NCI-H1092 (cell line): ENCODE data around the gene C3orf20.
"Not testable (repeated sequence)": the region's sequence is repeated elsewhere in the genome, so short reads cannot be mapped to it uniquely, and the experiment has no call there.

ENCODE experiments used
- DNase-seq: peaks from one replicate; lab custom pipeline; 2025; lab: John Stamatoyannopoulos, UW

The C3orf20 gene

DNA sequence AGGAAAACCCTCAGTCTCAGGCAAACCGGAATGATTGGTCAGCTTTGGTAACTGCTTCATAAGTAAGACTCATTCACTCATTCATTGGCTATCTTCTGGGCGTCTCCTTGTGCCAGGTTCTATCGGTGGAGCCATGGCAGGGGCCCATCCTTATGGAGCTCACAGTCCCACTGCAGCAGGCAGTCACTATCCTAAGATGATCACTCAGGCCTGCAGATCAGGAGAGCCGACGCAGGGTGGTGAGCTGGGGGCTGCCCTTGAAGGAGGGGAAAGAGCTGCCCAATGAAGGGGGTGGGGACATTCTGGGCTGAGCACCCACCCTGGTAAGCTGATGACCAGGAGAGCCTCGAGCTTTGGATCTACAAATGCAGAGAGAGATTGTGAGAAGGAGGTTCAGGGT is 123.3 kb downstream of the C3orf20 start:
- DNase-seq, result no peak

DNA sequence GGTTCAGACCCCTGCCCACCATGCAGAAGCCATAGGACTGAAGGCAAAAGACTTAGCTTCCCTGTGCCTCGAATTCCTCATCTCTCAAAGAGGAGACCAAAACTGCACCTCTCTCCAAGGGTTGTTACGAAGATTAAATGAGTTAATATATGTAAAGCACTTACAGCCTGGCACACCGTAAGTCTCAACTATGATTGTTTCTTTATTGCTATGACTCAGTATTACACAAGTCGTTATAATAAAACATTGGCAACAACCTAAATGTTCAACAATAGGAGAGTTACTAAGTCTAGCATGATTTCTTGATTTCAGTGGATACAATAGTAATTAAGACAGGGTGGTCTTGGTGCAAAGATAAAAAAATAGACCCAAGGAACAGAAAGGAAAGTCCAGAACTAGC is 124.2 kb downstream of the C3orf20 start:
- no peak for DNase-seq

GRCh38 chr3:14801031-14801430 is 126.1 kb downstream of the C3orf20 start:
- DNase-seq, result no peak

- no peak for DNase-seq
Observed at GRCh38 chr3:14801668-14802380, 126.9 kb downstream of the C3orf20 start.

GRCh38 chr3:14802381-14802731 is 127.4 kb downstream of the C3orf20 start:
- no peak for DNase-seq

- no peak for DNase-seq
Observed at GRCh38 chr3:14803101-14803980, 128.4 kb downstream of the C3orf20 start.

- DNase-seq, result no peak
Observed at GRCh38 chr3:14803981-14804834, 129.3 kb downstream of the C3orf20 start.

DNA sequence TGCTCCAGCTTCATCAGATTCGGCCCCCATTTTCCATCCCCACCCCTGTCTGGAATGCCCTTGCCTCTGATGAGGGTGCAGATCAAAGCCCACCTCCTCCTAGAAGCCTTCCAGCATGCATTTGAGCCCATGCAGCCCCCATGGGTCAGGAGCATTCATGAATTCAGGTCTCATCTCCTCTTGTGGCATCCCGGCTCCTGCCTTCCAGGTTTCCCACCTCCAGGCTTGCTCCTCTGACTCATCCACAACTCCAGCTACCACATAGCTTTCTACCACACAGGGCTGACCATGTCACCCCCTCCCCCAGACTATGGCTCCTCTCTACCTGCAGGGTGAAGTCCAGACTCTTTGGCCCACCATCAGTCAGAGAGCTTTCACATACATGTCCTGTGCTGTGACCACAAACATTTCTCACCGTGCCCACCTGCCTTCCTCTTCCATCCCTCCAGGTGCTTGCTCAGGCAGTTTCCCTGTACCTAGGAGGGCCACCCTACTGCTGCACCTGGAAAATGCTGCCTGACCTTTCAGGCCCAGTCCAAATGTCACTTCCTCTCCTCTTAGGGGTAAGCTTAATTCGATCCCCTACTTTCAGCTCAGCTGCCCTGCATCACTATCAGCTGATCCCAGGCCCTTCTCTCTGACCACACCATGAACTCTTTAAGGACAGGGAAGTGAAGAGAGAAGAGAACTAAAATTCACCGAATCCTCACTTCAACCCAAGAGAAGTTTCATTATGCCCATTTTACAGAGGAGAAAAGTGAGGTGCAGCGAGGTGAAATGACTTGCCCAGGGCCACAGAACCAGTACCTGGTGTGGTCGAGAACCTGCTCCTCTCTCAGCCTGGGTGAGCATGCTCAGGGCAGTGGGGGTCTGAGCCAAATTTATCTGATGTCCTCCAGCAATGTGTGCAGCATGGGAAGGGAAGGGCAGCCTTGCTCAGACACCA is 130.2 kb downstream of the C3orf20 start:
- DNase-seq, result no peak

DNA sequence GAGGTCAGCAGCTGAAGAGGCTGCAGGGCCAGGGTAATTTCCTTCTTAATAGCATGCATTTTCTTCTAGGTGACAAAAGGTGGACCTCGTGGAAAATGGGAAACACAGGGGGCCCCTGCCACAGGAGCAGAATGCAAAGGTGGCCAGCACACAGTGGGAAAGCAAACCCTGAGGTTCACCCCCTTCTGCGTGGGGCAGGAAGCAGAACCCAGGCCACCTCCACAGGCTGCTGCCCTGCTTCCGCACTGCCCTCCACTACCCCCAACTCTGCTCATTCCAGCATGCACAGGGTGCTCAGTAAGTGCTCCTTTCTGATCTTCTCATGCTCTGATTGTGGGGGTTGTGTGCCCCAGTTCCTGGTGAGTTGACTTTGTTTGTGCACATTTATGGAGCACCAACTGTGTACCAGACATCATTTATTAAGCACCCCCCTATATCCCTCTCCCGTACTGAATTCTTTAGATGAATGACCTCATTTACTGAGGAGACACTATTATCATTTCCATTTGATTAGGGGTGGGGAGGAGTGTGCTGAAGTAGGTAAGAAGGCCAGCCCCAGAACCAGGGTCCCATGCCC is 131.1 kb downstream of the C3orf20 start:
- no peak for DNase-seq

DNA sequence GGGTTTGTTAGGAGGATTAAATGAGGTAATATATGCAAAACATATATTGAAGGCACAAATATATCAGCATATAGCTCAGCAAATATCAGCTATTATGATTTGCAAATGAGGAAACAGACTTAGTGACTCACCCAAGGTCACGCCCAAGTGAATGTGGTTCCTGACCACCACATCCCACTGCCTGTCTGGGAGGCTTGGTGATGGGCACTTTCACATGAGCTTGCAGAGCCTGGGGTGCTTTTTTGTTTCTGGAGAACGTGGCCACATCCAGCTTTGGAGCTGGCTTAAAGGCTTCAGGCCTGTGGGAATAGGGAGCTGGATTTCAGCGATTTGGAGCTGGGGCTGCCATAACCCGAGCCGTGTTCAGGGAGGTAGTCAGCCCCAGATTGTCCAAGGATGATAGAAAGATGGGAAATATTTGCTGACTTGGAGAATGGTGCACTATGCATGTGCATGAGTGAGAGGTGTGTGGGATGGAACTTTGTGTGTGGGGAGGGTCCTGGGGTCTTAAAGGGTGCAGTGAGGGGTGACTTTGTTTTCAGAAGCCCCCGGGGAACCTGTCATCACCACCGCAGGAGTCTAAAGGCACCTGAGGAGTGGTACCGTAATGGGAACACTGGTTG is 131.8 kb downstream of the C3orf20 start:
- DNase-seq, result no peak

DNA sequence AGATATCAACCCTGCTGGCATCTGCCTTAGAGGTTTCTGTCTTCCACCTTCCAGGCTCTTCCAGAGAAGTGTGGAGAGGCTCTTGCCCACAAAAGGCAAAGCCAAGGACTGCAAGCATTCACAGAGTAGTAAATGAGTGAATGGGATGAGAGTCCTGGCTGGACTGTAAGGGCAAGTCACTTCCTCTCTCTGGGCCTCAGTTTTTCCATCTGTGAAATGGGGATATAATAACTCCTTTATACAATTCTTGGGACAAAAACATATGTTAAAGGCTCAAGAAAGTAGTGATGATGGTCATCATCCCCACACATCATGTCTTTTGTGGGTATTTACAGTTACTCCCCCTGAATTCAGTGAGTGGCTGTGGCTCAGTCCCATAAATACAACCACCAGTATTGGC is 133.1 kb downstream of the C3orf20 start:
- no peak for DNase-seq

GRCh38 chr3:14808502-14809266 is 133.7 kb downstream of the C3orf20 start:
- DNase-seq, result no peak

- not testable (repeated sequence) for DNase-seq
Observed at GRCh38 chr3:14809611-14810010, 134.7 kb downstream of the C3orf20 start.

- DNase-seq, result no peak
Observed at GRCh38 chr3:14810070-14810791, 135.3 kb downstream of the C3orf20 start.

GRCh38 chr3:14810801-14811661 is 136.1 kb downstream of the C3orf20 start:
- no peak for DNase-seq

GRCh38 chr3:14811684-14812083 is 136.7 kb downstream of the C3orf20 start:
- DNase-seq, result no peak

DNA sequence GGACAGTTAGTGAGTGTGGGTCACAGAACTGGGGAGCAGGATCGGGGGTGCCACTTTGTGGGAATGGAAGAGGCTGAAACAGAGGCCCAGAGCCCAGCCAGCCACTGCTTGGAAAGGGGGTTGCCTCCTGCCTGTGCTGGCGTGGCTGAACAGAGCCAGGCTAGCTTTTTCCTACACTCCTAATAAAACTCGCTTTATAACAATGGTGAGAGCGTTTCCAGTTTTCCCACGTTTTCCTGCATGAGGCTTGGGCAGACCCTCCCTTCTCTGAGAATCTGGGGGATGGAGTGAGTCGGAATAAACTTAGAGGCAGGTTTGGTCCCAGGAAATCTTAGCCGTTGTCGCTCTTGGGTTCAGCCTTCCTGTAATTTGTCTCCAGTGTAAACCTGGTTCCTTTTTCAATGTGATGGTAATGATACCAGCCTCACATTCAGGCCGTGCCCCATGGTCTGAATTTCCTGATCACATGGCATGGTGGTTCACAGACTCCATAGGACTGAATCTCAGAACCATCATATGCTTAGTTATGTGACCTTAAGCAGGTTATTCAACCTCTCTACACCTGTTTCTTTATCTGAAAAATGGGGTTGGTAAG is 137.4 kb downstream of the C3orf20 start:
- no peak for DNase-seq

- DNase-seq, result no peak
Observed at GRCh38 chr3:14814411-14814871, 139.5 kb downstream of the C3orf20 start.
